ENCODE measurements around the gene OSBPL7.

The OSBPL7 gene

DNA sequence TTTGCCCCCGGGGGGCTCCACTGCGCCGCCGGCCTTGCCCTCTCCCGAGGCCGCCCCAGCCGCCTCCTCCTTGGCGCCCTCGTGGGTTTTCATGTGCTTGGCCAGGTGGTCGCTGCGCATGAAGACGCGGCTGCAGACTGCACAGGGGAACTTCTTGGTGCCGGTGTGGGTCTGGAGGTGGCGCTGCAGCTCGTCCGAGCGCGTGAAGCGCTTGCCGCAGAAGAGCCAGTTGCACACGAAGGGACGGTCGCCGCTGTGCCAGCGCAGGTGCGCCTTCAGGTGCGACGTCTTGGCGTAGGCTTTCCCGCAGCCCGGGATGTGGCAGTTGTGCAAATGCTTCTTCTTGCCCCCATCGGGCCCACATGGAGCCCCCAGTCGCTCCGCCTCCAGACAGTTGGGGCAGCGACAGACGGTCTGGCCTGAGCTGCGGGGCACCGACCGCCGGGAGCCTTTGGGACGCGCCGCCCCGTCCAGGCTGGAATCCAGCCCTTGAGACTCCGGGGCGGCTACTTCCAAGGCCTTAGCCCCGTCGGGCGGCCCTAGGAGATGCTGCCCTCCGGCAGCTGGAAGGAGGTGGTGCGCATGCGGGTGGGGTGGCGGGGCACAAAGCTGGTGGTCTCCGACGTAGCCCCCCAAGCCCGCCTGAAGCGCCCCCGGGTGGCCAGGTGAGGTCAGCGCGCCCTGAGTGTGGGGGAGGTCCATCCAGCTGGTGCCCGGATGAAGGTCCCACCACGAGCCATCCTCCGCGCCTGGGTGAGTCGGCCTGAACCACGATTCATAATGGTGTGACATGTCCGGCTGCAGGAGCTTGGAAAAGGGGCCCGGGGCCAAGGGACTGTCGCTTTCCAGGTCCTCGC, 26.0 kb upstream of the OSBPL7 start:
- no peak for FAIRE-seq
- TF ChIP-seq, protein P1, sequence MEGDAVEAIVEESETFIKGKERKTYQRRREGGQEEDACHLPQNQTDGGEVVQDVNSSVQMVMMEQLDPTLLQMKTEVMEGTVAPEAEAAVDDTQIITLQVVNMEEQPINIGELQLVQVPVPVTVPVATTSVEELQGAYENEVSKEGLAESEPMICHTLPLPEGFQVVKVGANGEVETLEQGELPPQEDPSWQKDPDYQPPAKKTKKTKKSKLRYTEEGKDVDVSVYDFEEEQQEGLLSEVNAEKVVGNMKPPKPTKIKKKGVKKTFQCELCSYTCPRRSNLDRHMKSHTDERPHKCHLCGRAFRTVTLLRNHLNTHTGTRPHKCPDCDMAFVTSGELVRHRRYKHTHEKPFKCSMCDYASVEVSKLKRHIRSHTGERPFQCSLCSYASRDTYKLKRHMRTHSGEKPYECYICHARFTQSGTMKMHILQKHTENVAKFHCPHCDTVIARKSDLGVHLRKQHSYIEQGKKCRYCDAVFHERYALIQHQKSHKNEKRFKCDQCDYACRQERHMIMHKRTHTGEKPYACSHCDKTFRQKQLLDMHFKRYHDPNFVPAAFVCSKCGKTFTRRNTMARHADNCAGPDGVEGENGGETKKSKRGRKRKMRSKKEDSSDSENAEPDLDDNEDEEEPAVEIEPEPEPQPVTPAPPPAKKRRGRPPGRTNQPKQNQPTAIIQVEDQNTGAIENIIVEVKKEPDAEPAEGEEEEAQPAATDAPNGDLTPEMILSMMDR (IDR thresholded peaks at IDR 0.05; ENCODE audit: insufficient read depth, missing control alignments), result peak; percentile 54
- no peak for DNase-seq (ENCODE audit: insufficient read length, low spot score)

DNA sequence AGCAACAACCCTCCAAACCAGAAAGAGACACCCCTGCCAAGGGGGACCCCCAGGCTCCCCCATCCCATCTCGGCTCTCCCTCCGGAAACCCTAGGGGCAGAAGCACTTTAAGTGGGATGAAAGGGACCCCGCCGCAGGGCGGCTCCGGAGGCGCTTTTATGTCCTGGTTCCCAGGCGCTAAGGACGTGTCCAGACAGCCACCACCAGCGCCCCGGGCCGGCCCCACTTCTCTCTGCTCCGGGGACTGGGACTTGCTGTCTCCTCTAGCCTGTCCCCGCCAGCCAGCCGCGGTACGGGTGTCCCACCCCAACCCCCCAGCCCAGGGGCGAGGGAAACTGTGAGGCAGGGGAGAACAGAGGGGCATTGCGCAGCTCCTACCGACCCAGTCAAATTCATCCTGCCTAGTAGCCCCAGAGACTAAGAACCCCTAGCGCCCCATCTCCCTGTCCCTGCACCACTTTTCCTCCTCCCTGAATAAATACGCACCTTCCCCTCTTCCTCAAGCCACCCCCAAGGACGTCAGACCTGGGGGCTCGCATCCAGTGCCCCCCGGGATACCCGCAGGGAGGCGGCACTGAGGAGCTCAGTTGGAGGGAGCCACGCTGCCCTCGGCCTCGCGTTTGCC, 25.2 kb upstream of the OSBPL7 start:
- no peak for DNase-seq (ENCODE audit: insufficient read length, low spot score)
- TF ChIP-seq, protein P1 (IDR thresholded peaks at IDR 0.05; ENCODE audit: insufficient read depth, missing control alignments), result no peak
- no peak for FAIRE-seq

DNA sequence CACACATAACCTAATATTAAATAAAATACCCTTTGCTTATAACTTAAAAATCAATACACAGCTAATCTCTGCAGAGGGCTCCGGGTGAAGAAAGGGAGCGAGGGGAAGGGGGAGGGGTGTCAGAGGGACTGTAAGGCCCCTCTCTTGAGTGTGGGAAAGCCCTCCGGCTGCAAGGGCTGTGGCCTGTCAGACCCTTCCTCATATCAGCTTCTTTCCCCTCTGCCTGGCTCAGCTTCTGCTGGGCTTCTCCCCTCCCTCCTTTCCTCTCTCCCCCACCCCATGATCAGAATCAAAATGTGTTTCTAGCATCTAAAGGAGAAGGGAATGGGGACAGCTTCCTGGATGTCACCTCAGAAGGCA, 24.1 kb upstream of the OSBPL7 start:
- DNase-seq (ENCODE audit: insufficient read length, low spot score) (no peak), FAIRE-seq (no peak)
- TF ChIP-seq, protein P1 (IDR thresholded peaks at IDR 0.05; ENCODE audit: insufficient read depth, missing control alignments), result no peak

DNA sequence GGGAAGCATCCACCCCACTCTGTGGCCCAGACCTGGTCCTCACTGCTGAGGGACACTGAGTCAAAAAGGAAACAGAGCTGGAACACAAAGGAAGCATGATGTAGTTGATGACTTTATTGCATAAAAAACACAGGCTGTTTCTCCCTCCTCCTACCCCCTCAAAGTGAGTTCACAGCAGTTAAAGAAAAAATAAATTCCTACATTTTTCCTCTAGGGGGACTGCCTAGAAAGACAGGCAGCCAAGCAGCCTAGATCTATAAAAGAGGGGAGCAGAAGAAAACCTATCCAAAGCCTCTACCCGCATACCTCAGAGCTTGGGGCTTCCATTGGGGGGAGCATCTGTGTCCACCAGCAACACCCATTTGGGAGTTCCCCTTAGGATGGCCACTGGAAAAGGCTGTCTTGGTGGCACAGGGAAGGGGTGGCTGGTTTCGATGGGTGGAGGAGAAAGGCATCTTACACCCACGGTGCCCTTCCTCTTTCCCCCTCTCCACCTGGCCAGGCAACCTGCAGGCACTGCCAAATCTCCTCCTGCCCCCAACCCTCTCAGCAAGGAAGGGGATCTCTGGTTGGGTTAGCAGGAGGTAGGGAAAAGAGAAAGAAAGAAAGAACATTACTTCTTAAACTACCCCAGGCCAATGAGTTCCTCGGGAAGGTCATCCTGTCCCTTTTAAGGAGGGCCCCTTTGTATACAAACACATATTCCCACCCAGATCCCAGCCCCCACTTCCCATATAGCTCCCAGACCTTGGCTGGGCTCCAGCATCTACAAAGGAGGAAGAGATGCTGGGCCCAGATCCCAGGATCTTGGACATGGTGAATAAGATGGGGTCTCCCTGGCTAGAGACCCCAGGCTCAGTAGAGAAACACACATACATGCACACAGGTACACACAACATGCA, 23.5 kb upstream of the OSBPL7 start:
- DNase-seq (ENCODE audit: insufficient read length, low spot score) (no peak), FAIRE-seq (no peak)
- TF ChIP-seq, protein P1 (IDR thresholded peaks at IDR 0.05; ENCODE audit: insufficient read depth, missing control alignments), result peak; percentile 10

- TF ChIP-seq, protein P1 (IDR thresholded peaks at IDR 0.05; ENCODE audit: insufficient read depth, missing control alignments), result no peak
- FAIRE-seq, result no peak
- no peak for DNase-seq (ENCODE audit: insufficient read length, low spot score)
Observed at GRCh38 chr17:47844227-47844626, 22.6 kb upstream of the OSBPL7 start.

- no peak for FAIRE-seq
- no peak for DNase-seq (ENCODE audit: insufficient read length, low spot score)
- TF ChIP-seq, protein P1 (IDR thresholded peaks at IDR 0.05; ENCODE audit: insufficient read depth, missing control alignments), result no peak
Observed at GRCh38 chr17:47843391-47843730, 21.8 kb upstream of the OSBPL7 start.
